B cell (primary cell): Measurements from ENCODE around the gene PCDHGA2. TPM values are rescaled to one million over a fixed set of nuclear protein-coding genes. Genes with fewer than 3 reads are reported as not detected.

Experiments
- ATAC-seq: fragments of 200-7000 bp; cut with Tn5 transposase; one replicate; pipeline ENCODE4 v1.10.0; 2021; ENCODE audit warnings: low read depth, mild to moderate bottlenecking, moderate number of reproducible peaks, moderate library complexity
- CTCF ChIA-PET: fragments of 350-600 bp; sonication (Branson Sonifier 250); formaldehyde crosslinking; loops from one replicate; lab custom pipeline; 2021; ENCODE audit warnings: antibody characterized with exemption, inconsistent platforms; lab: Charles Lee
- POLR2A ChIA-PET: fragments of 350-600 bp; sonication (Branson Sonifier 250); formaldehyde crosslinking; loops from one replicate; lab custom pipeline; 2021; ENCODE audit warnings: antibody characterized with exemption; lab: Charles Lee
- DNase-seq: peaks from one replicate; pipeline ENCODE4 v3.0.0; 2013
- H2AFZ ChIP-seq: 2 replicates; pipeline ENCODE4 v1.6.1; 2012; ENCODE audit warnings: mild to moderate bottlenecking, low read depth, low read length; ENCODE audit not compliant: insufficient read depth, poor library complexity, severe bottlenecking
- H3K27ac ChIP-seq, 2 donors: 1 replicate in 1 of 2; 2 replicates in 1 of 2; pipeline ENCODE4 v1.5.1; 2012 to 2013; ENCODE audit warnings: low read length in 2 of 2, mild to moderate bottlenecking in 2 of 2, moderate library complexity in 1 of 2
- H3K27me3 ChIP-seq, 4 experiments: fragments of 200-600 bp in 1 of 4; sonication (generic) in 1 of 4; replicated peaks in 1 of 4; 1 replicate in 2 of 4; 2 replicates in 2 of 4; pipeline versions ENCODE4 v1.6.1 to v1.7.0; 2013 to 2016; ENCODE audit warnings: low read length in 3 of 4, mild to moderate bottlenecking in 2 of 4, mixed read lengths in 1 of 4, moderate library complexity in 1 of 4; ENCODE audit not compliant: insufficient read depth in 4 of 4, control insufficient read depth in 3 of 4; ENCODE audit errors: control extremely low read depth in 1 of 4
- H3K36me3 ChIP-seq, 2 experiments: replicated peaks in 1 of 2; 1 replicate in 1 of 2; 2 replicates in 1 of 2; pipeline versions ENCODE4 v1.6.1 to v1.7.1; 2013; ENCODE audit warnings: low read length in 1 of 2; ENCODE audit not compliant: insufficient read depth in 2 of 2, control insufficient read depth in 1 of 2; ENCODE audit errors: control extremely low read depth in 1 of 2, extremely low read depth in 1 of 2
- H3K4me1 ChIP-seq, 2 donors: fragments of 200-600 bp in 1 of 2; sonication (generic) in 1 of 2; 1 replicate in 1 of 2; 2 replicates in 1 of 2; pipeline versions ENCODE4 v1.5.1 to v1.6.1; 2013 to 2017; ENCODE audit warnings: low read length in 2 of 2; ENCODE audit not compliant: control insufficient read depth in 2 of 2, insufficient read depth in 2 of 2
- H3K4me2 ChIP-seq: replicated peaks from 2 replicates; pipeline ENCODE3; 2012; ENCODE audit warnings: mild to moderate bottlenecking, low read depth, low read length; ENCODE audit not compliant: poor library complexity, severe bottlenecking
- H3K4me3 ChIP-seq, 5 experiments: fragments of 200-600 bp in 1 of 5; sonication (generic) in 1 of 5; 1 replicate in 3 of 5; 2 replicates in 2 of 5; pipeline versions ENCODE4 v1.5.1 to v1.7.0; 2011 to 2016; ENCODE audit warnings: low read length in 4 of 5, mild to moderate bottlenecking in 4 of 5, low read depth in 2 of 5, control low read depth in 1 of 5, moderate library complexity in 1 of 5; ENCODE audit not compliant: insufficient read depth in 1 of 5; ENCODE audit errors: control extremely low read depth in 1 of 5, extremely low read depth in 1 of 5
- H3K79me2 ChIP-seq: fragments of 200-600 bp; sonication (generic); one replicate; pipeline ENCODE4 v1.6.0; 2016; ENCODE audit warnings: low read length; ENCODE audit not compliant: control insufficient read depth, insufficient read depth
- H3K9ac ChIP-seq: fragments of 200-600 bp; sonication (generic); 2 replicates; pipeline ENCODE4 v1.6.1; 2017; ENCODE audit warnings: mild to moderate bottlenecking, low read length, moderate library complexity
- H3K9me3 ChIP-seq, 3 donors: one replicate each; pipeline versions ENCODE4 v1.6.1 to v1.7.1; 2013; ENCODE audit warnings: low read length in 2 of 3; ENCODE audit not compliant: control insufficient read depth in 2 of 3, insufficient read depth in 1 of 3; ENCODE audit errors: control extremely low read depth in 1 of 3
- H4K20me1 ChIP-seq: 2 replicates; pipeline ENCODE4 v1.6.0; 2012; ENCODE audit warnings: mild to moderate bottlenecking, low read length; ENCODE audit not compliant: insufficient read depth, control insufficient read depth, poor library complexity, severe bottlenecking
- H3K27ac Mint-ChIP-seq: one replicate; pipeline ENCODE4 v1.8.0; 2021; ENCODE audit warnings: mixed read lengths
- H3K27me3 Mint-ChIP-seq: one replicate; pipeline ENCODE4 v1.8.0; 2021; ENCODE audit warnings: mixed read lengths
- H3K4me1 Mint-ChIP-seq: one replicate; pipeline ENCODE4 v1.8.0; 2021; ENCODE audit warnings: mixed read lengths
- H3K4me3 Mint-ChIP-seq: one replicate; pipeline ENCODE4 v1.8.0; 2021; ENCODE audit warnings: mixed read lengths
- H3K9me3 Mint-ChIP-seq: one replicate; pipeline ENCODE4 v1.8.0; 2022; ENCODE audit warnings: mixed read lengths; ENCODE audit not compliant: insufficient read depth
- EZH2 ChIP-seq: IDR thresholded peaks from 2 replicates; pipeline ENCODE4 v1.6.1; 2012; ENCODE audit warnings: borderline replicate concordance, low read depth, mild to moderate bottlenecking, moderate library complexity, low read length; ENCODE audit not compliant: insufficient read depth, poor library complexity, severe bottlenecking
- WGBS: methylation state at CpG from one replicate; pipeline ENCODE4 v1.1.5; 2013; ENCODE audit warnings: missing lambda C conversion rate; ENCODE audit not compliant: insufficient coverage; 5-methylcytosine and 5-hydroxymethylcytosine counted together
- intact Hi-C: fragments of 100-400 bp; cut with micrococcal nuclease; formaldehyde crosslinking; loops from one replicate; pipeline ENCODE4 v1.10.0; 2022
- polyA plus RNA-seq: library from polyadenylated mRNA; depleted of rRNA; stranded (reverse); fragments of >200 nt; gene quantifications from 2 replicates; pipeline ENCODE4 v1.2.3, GENCODE V29; 2012
- total RNA-seq, 2 donors: library from RNA; stranded (reverse); fragments of 120-200 nt in 1 of 2; gene quantifications; 1 replicate in 1 of 2; 2 replicates in 1 of 2; pipeline versions ENCODE4 v1.2.3 to v1.2.4, GENCODE V29; 2013 to 2022
- TF ChIP-seq, protein P1 (sequence below): fragments of 200-600 bp; IDR thresholded peaks from one replicate; pipeline ENCODE4 v1.8.0; 2022; ENCODE audit warnings: antibody characterized with exemption, mild to moderate bottlenecking

The PCDHGA2 gene
- total and polyA plus RNA-seq, 2 donors (not counting 1 experiment from before 2014, with no cell fraction given), result 0.07 to 0.09 TPM

DNA sequence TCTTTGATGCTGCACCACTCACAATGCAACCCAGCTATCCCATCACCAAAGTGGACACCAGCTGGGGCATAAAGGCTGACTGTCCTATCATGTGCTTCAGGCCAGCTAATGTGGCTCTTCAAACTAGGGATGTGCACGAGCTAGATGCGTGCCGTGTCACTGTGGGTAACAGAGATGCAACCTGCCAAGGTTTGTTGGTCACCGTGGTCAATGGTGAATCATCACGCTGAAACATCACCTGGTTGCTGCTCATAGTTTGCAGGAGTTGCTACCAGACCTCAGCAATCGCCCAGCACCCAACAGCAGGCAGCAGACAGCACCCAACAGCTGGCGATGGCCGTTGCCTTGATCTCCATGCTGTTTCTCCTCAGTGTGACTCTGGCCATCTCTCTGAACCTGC, 10.3 kb upstream of the PCDHGA2 start:
- no peaks in the 10 kb centered on the region for H3K9me3 Mint-ChIP-seq

More for the DNA sequence above, 10.3 kb upstream of the PCDHGA2 start:
- Histone ChIP-seq H4K20me1 (no peaks in the 10 kb centered on the region), H3K27ac (no peak overlapping the region), H3K9ac (no peak overlapping the region), H3K4me3 (no peak overlapping the region), H3K79me2 (no peaks in the 10 kb centered on the region), H3K4me1 (peaks cover 3 to 8% of the 10 kb centered on the region in 2 donors), H2AFZ (no peak overlapping the region), H3K4me2 (no peak overlapping the region), H3K27me3 (peaks cover 0 to 45% (median 20%) of the 10 kb centered on the region in 4 experiments), H3K36me3 (no peaks in the 10 kb centered on the region), H3K9me3 (peaks cover 10 to 54% (median 34%) of the 10 kb centered on the region in 3 donors)
- no peak overlapping the region for H3K4me3 Mint-ChIP-seq
- 89% methylated on average over 8 of the region's 8 CpGs for WGBS
- ChIA-PET POLR2A (no interaction called here), CTCF (interaction anchor here (0.9 to 6.9 kb wide), 4 partner anchors 8 to 236 kb away, joined by 3 to 30 read pairs (median 4); no protein-coding TSS in a partner anchor)
- no peak overlapping the region for H3K27ac Mint-ChIP-seq
- ATAC-seq (no peak), DNase-seq (no peak)
- H3K27me3 Mint-ChIP-seq, result peaks cover 51% of the 10 kb centered on the region
- peaks cover 5% of the 10 kb centered on the region for H3K4me1 Mint-ChIP-seq
- TF ChIP-seq, protein P1, sequence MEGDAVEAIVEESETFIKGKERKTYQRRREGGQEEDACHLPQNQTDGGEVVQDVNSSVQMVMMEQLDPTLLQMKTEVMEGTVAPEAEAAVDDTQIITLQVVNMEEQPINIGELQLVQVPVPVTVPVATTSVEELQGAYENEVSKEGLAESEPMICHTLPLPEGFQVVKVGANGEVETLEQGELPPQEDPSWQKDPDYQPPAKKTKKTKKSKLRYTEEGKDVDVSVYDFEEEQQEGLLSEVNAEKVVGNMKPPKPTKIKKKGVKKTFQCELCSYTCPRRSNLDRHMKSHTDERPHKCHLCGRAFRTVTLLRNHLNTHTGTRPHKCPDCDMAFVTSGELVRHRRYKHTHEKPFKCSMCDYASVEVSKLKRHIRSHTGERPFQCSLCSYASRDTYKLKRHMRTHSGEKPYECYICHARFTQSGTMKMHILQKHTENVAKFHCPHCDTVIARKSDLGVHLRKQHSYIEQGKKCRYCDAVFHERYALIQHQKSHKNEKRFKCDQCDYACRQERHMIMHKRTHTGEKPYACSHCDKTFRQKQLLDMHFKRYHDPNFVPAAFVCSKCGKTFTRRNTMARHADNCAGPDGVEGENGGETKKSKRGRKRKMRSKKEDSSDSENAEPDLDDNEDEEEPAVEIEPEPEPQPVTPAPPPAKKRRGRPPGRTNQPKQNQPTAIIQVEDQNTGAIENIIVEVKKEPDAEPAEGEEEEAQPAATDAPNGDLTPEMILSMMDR, result no peak
- TF ChIP-seq EZH2, result no peak
- intact Hi-C loops, result loop anchor here (10.0 kb wide), 4 partner anchors 87 to 1223 kb away; partner anchors contain the start of genes APBB3, GNPDA1, PCDHGA10 and PCDHGB7
